K562 (cell line): ENCODE results near the gene GLB1L2.

Experiments used
- E2F1 ChIP-seq: sonication (generic); formaldehyde crosslinking; IDR thresholded peaks from 2 replicates; pipeline ENCODE4 v1.8.1; 2023; ENCODE audit warnings: mild to moderate bottlenecking, missing genetic modification reagents, moderate library complexity
- EZH2 ChIP-seq: IDR thresholded peaks from 2 replicates; pipeline ENCODE4 v1.6.1; 2012; ENCODE audit warnings: low read depth, mild to moderate bottlenecking, inconsistent platforms, low read length, borderline replicate concordance
- MXI1 ChIP-seq: IDR thresholded peaks from 2 replicates; pipeline ENCODE4 v1.6.1; 2011; ENCODE audit warnings: low read depth, mild to moderate bottlenecking, improper control_type of control experiment, low read length

DNA sequence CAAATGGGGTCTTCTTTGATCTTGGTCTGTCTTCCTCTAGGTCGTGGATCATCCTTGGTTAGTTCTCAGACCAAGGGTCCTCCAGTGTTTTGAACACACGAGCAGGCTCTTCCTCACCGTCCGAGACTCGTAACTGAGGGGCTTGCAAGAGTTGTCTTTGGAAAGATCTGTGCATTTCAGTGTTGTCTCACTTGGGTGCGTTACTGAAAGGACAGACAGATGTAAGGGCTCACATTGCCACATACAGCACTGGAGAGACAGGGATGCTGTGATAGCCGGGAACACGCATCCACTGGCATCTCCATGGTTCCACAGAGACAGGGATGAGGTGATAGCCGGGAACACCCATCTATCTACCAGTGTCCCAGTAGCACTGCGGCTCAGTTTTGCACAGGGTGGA, 15.7 kb downstream of the GLB1L2 start:
- no peak for TF ChIP-seq EZH2
- no peak for TF ChIP-seq MXI1
- no peak for TF ChIP-seq E2F1
